Measurements from ENCODE around the gene TES.
"Not testable (repeated sequence)": the region's sequence is repeated elsewhere in the genome, so short reads cannot be mapped to it uniquely, and the experiment has no call there.

Gene TES

GRCh38 chr7:116173051-116174028, 37.0 kb upstream of the TES start:
- Histone ChIP-seq H3K9ac (ENCODE audit: low read length) (no peak overlapping the region), H3K4me3 (ENCODE audit: low read length) (no peak overlapping the region), H3K4me1 (ENCODE audit: control insufficient read depth, low read depth, low read length) (peaks cover 7% of the 10 kb centered on the region), H3K9me3 (ENCODE audit: control insufficient read depth, low read depth, low read length) (no peaks in the 10 kb centered on the region), H3K27ac (ENCODE audit: low read length) (no peak overlapping the region), H3K36me3 (ENCODE audit: control insufficient read depth, low read depth, low read length) (no peaks in the 10 kb centered on the region), H3K27me3 (ENCODE audit: control insufficient read depth, insufficient read depth, low read length) (peaks cover 5% of the 10 kb centered on the region)

- H3K9ac ChIP-seq (ENCODE audit: low read length); H3K4me3 ChIP-seq (ENCODE audit: low read length); H3K27ac ChIP-seq (ENCODE audit: low read length); H3K4me1 ChIP-seq (ENCODE audit: control insufficient read depth, low read depth, low read length); H3K36me3 ChIP-seq (ENCODE audit: control insufficient read depth, low read depth, low read length); H3K9me3 ChIP-seq (ENCODE audit: control insufficient read depth, low read depth, low read length); H3K27me3 ChIP-seq (ENCODE audit: control insufficient read depth, insufficient read depth, low read length): not testable (repeated sequence)
These were observed 35.2 kb upstream of the TES start for GRCh38 chr7:116175095-116175494.

GRCh38 chr7:116176226-116176625, 34.1 kb upstream of the TES start:
- Histone ChIP-seq H3K36me3 (ENCODE audit: control insufficient read depth, low read depth, low read length) (no peaks in the 10 kb centered on the region), H3K9me3 (ENCODE audit: control insufficient read depth, low read depth, low read length) (no peaks in the 10 kb centered on the region), H3K4me3 (ENCODE audit: low read length) (no peak overlapping the region), H3K4me1 (ENCODE audit: control insufficient read depth, low read depth, low read length) (peaks cover 7% of the 10 kb centered on the region), H3K9ac (ENCODE audit: low read length) (no peak overlapping the region), H3K27ac (ENCODE audit: low read length) (no peak overlapping the region), H3K27me3 (ENCODE audit: control insufficient read depth, insufficient read depth, low read length) (peaks cover 5% of the 10 kb centered on the region)

GRCh38 chr7:116177009-116177408, 33.3 kb upstream of the TES start:
- H3K9ac ChIP-seq (ENCODE audit: low read length) = no peak overlapping the region
- no peaks in the 10 kb centered on the region for H3K27me3 ChIP-seq (ENCODE audit: control insufficient read depth, insufficient read depth, low read length)
- H3K4me1 ChIP-seq (ENCODE audit: control insufficient read depth, low read depth, low read length) = peaks cover 7% of the 10 kb centered on the region
- H3K9me3 ChIP-seq (ENCODE audit: control insufficient read depth, low read depth, low read length) = no peaks in the 10 kb centered on the region
- H3K4me3 ChIP-seq (ENCODE audit: low read length) = no peak overlapping the region
- no peaks in the 10 kb centered on the region for H3K36me3 ChIP-seq (ENCODE audit: control insufficient read depth, low read depth, low read length)
- no peak overlapping the region for H3K27ac ChIP-seq (ENCODE audit: low read length)

GRCh38 chr7:116180302-116180701, 30.0 kb upstream of the TES start:
- no peak overlapping the region for H3K27ac ChIP-seq (ENCODE audit: low read length)
- no peak overlapping the region for H3K9ac ChIP-seq (ENCODE audit: low read length)
- no peaks in the 10 kb centered on the region for H3K27me3 ChIP-seq (ENCODE audit: control insufficient read depth, insufficient read depth, low read length)
- no peak overlapping the region for H3K4me3 ChIP-seq (ENCODE audit: low read length)
- H3K36me3 ChIP-seq (ENCODE audit: control insufficient read depth, low read depth, low read length) = no peaks in the 10 kb centered on the region
- H3K4me1 ChIP-seq (ENCODE audit: control insufficient read depth, low read depth, low read length) = no peaks in the 10 kb centered on the region
- H3K9me3 ChIP-seq (ENCODE audit: control insufficient read depth, low read depth, low read length) = no peaks in the 10 kb centered on the region

GRCh38 chr7:116182023-116182422, 28.3 kb upstream of the TES start:
- Histone ChIP-seq H3K9ac (ENCODE audit: low read length) (no peak overlapping the region), H3K27ac (ENCODE audit: low read length) (no peak overlapping the region), H3K27me3 (ENCODE audit: control insufficient read depth, insufficient read depth, low read length) (no peaks in the 10 kb centered on the region), H3K9me3 (ENCODE audit: control insufficient read depth, low read depth, low read length) (no peaks in the 10 kb centered on the region), H3K36me3 (ENCODE audit: control insufficient read depth, low read depth, low read length) (no peaks in the 10 kb centered on the region), H3K4me3 (ENCODE audit: low read length) (no peak overlapping the region), H3K4me1 (ENCODE audit: control insufficient read depth, low read depth, low read length) (no peaks in the 10 kb centered on the region)

- H3K27ac ChIP-seq (ENCODE audit: low read length) = no peak overlapping the region
- H3K4me1 ChIP-seq (ENCODE audit: control insufficient read depth, low read depth, low read length) = no peaks in the 10 kb centered on the region
- H3K9me3 ChIP-seq (ENCODE audit: control insufficient read depth, low read depth, low read length) = peaks cover 3% of the 10 kb centered on the region
- no peaks in the 10 kb centered on the region for H3K36me3 ChIP-seq (ENCODE audit: control insufficient read depth, low read depth, low read length)
- H3K9ac ChIP-seq (ENCODE audit: low read length) = no peak overlapping the region
- no peak overlapping the region for H3K4me3 ChIP-seq (ENCODE audit: low read length)
- H3K27me3 ChIP-seq (ENCODE audit: control insufficient read depth, insufficient read depth, low read length) = no peaks in the 10 kb centered on the region
These were observed 24.9 kb upstream of the TES start for GRCh38 chr7:116185450-116185849.

- Histone ChIP-seq H3K4me3 (ENCODE audit: low read length) (no peak overlapping the region), H3K27me3 (ENCODE audit: control insufficient read depth, insufficient read depth, low read length) (no peaks in the 10 kb centered on the region), H3K36me3 (ENCODE audit: control insufficient read depth, low read depth, low read length) (no peaks in the 10 kb centered on the region)
These were observed 24.4 kb upstream of the TES start for GRCh38 chr7:116185956-116186355.

GRCh38 chr7:116187400-116187799, 22.9 kb upstream of the TES start:
- Histone ChIP-seq H3K9ac (ENCODE audit: low read length) (no peak overlapping the region), H3K27ac (ENCODE audit: low read length) (no peak overlapping the region), H3K9me3 (ENCODE audit: control insufficient read depth, low read depth, low read length) (peaks cover 3% of the 10 kb centered on the region), H3K36me3 (ENCODE audit: control insufficient read depth, low read depth, low read length) (no peaks in the 10 kb centered on the region), H3K4me3 (ENCODE audit: low read length) (no peak overlapping the region), H3K27me3 (ENCODE audit: control insufficient read depth, insufficient read depth, low read length) (no peaks in the 10 kb centered on the region), H3K4me1 (ENCODE audit: control insufficient read depth, low read depth, low read length) (no peaks in the 10 kb centered on the region)

More at GRCh38 chr7:116185956-116186355, 24.4 kb upstream of the TES start:
- H3K27ac ChIP-seq (ENCODE audit: low read length) = no peak overlapping the region
- no peaks in the 10 kb centered on the region for H3K4me1 ChIP-seq (ENCODE audit: control insufficient read depth, low read depth, low read length)
- H3K9me3 ChIP-seq (ENCODE audit: control insufficient read depth, low read depth, low read length) = peaks cover 3% of the 10 kb centered on the region
- H3K9ac ChIP-seq (ENCODE audit: low read length) = no peak overlapping the region

- H3K27me3 ChIP-seq (ENCODE audit: control insufficient read depth, insufficient read depth, low read length) = no peaks in the 10 kb centered on the region
- H3K4me3 ChIP-seq (ENCODE audit: low read length) = no peak overlapping the region
- H3K27ac ChIP-seq (ENCODE audit: low read length) = no peak overlapping the region
- no peaks in the 10 kb centered on the region for H3K36me3 ChIP-seq (ENCODE audit: control insufficient read depth, low read depth, low read length)
- H3K9me3 ChIP-seq (ENCODE audit: control insufficient read depth, low read depth, low read length) = no peaks in the 10 kb centered on the region
- H3K4me1 ChIP-seq (ENCODE audit: control insufficient read depth, low read depth, low read length) = no peaks in the 10 kb centered on the region
- no peak overlapping the region for H3K9ac ChIP-seq (ENCODE audit: low read length)
These were observed 16.8 kb upstream of the TES start for GRCh38 chr7:116193329-116194087.

- Histone ChIP-seq H3K4me1 (ENCODE audit: control insufficient read depth, low read depth, low read length) (no peaks in the 10 kb centered on the region), H3K9ac (ENCODE audit: low read length) (no peak overlapping the region), H3K36me3 (ENCODE audit: control insufficient read depth, low read depth, low read length) (no peaks in the 10 kb centered on the region), H3K9me3 (ENCODE audit: control insufficient read depth, low read depth, low read length) (no peaks in the 10 kb centered on the region), H3K4me3 (ENCODE audit: low read length) (no peak overlapping the region), H3K27ac (ENCODE audit: low read length) (no peak overlapping the region), H3K27me3 (ENCODE audit: control insufficient read depth, insufficient read depth, low read length) (no peaks in the 10 kb centered on the region)
These were observed 16.2 kb upstream of the TES start for GRCh38 chr7:116194115-116194514.

Data from iPS-18a (cell line).